Measurements from ENCODE around the gene MYRIP. TPM values are rescaled to one million over a fixed set of nuclear protein-coding genes. Genes with fewer than 3 reads are reported as not detected.
"Not testable (repeated sequence)": the region's sequence is repeated elsewhere in the genome, so short reads cannot be mapped to it uniquely, and the experiment has no call there.

Gene MYRIP
- polyA plus RNA-seq, 3 donors: not detected

GRCh38 chr3:39794880-39795279, 14.5 kb upstream of the MYRIP start:
- Mint-ChIP-seq H3K36me3 (no peaks in the 10 kb centered on the region), H3K4me1 (no peaks in the 10 kb centered on the region), H3K27me3 (ENCODE audit: low read depth in 3 of 3) (peaks cover 5 to 8% (median 8%) of the 10 kb centered on the region in 3 donors), H3K9me3 (peaks cover 0 to 1% (median 0%) of the 10 kb centered on the region in 7 donors), H3K4me3 (no peak overlapping the region), H3K27ac (no peak overlapping the region)
- H3K9me3 ChIP-seq (replicated peaks in 1 of 2; ENCODE audit: control insufficient read depth in 1 of 2, insufficient read depth in 1 of 2, low read length in 2 of 2): no peaks in the 10 kb centered on the region
- no peaks in the 10 kb centered on the region for H3K79me2 ChIP-seq (ENCODE audit: insufficient read depth, low read length)
- intact Hi-C loops (cut with micrococcal nuclease): no loop called here
- H3K27me3 ChIP-seq (ENCODE audit: control insufficient read depth in 2 of 2, insufficient read depth in 2 of 2, low read length in 2 of 2): no peaks in the 10 kb centered on the region
- no peaks in the 10 kb centered on the region for H3K36me3 ChIP-seq (replicated peaks in 1 of 2; ENCODE audit: control insufficient read depth in 1 of 2, insufficient read depth in 2 of 2, low read length in 2 of 2)
- no peak for DNase-seq
- no peak overlapping the region for H3K4me2 ChIP-seq (replicated peaks; ENCODE audit: extremely low read depth, low read length, poor library complexity, severe bottlenecking)
- H2AFZ ChIP-seq (ENCODE audit: insufficient read depth, low read depth, low read length, poor library complexity, severe bottlenecking): no peak overlapping the region
- no peak overlapping the region for H3K27ac ChIP-seq (ENCODE audit: low read depth in 1 of 2, low read length in 2 of 2)
- H3K9ac ChIP-seq (ENCODE audit: insufficient read depth, low read length, poor library complexity, severe bottlenecking): no peak overlapping the region
- no peak for TF ChIP-seq CTCF (IDR thresholded peaks at IDR 0.05)
- no peak overlapping the region for H3K4me3 ChIP-seq (replicated peaks in 1 of 3; ENCODE audit: low read depth in 2 of 3, low read length in 3 of 3)
- no peaks in the 10 kb centered on the region for H3K4me1 ChIP-seq (ENCODE audit: control insufficient read depth in 1 of 2, insufficient read depth in 2 of 2, low read length in 2 of 2)
- H4K20me1 ChIP-seq (ENCODE audit: insufficient read depth, low read length): no peaks in the 10 kb centered on the region
- 98% methylated on average over 6 of the region's 6 CpGs for WGBS (ENCODE audit: insufficient coverage)

- DNase-seq: no peak
- peaks cover 0 to 8% of the 10 kb centered on the region in 2 donors for H3K27me3 ChIP-seq (ENCODE audit: control insufficient read depth in 2 of 2, insufficient read depth in 2 of 2, low read length in 2 of 2)
- H3K9me3 Mint-ChIP-seq: peaks cover 0 to 15% (median 5%) of the 10 kb centered on the region in 7 donors
- intact Hi-C loops (cut with micrococcal nuclease): no loop called here
- H2AFZ ChIP-seq (ENCODE audit: insufficient read depth, low read depth, low read length, poor library complexity, severe bottlenecking): no peak overlapping the region
- H3K4me1 ChIP-seq (ENCODE audit: control insufficient read depth in 1 of 2, insufficient read depth in 2 of 2, low read length in 2 of 2): no peaks in the 10 kb centered on the region
- no peak for TF ChIP-seq CTCF (IDR thresholded peaks at IDR 0.05)
- H4K20me1 ChIP-seq (ENCODE audit: insufficient read depth, low read length): no peaks in the 10 kb centered on the region
- H3K27ac ChIP-seq (ENCODE audit: low read depth in 1 of 2, low read length in 2 of 2): no peak overlapping the region
- H3K4me1 Mint-ChIP-seq: no peaks in the 10 kb centered on the region
- H3K9me3 ChIP-seq (replicated peaks in 1 of 2; ENCODE audit: control insufficient read depth in 1 of 2, insufficient read depth in 1 of 2, low read length in 2 of 2): peaks cover 4 to 6% of the 10 kb centered on the region in 2 donors
- no peak overlapping the region for H3K9ac ChIP-seq (ENCODE audit: insufficient read depth, low read length, poor library complexity, severe bottlenecking)
- H3K4me3 Mint-ChIP-seq: no peak overlapping the region
- no peaks in the 10 kb centered on the region for H3K36me3 Mint-ChIP-seq
- no peak overlapping the region for H3K27ac Mint-ChIP-seq
- H3K4me2 ChIP-seq (replicated peaks; ENCODE audit: extremely low read depth, low read length, poor library complexity, severe bottlenecking): no peak overlapping the region
- H3K79me2 ChIP-seq (ENCODE audit: insufficient read depth, low read length): no peaks in the 10 kb centered on the region
- no peak overlapping the region for H3K4me3 ChIP-seq (replicated peaks in 1 of 3; ENCODE audit: low read depth in 2 of 3, low read length in 3 of 3)
- H3K36me3 ChIP-seq (replicated peaks in 1 of 2; ENCODE audit: control insufficient read depth in 1 of 2, insufficient read depth in 2 of 2, low read length in 2 of 2): no peaks in the 10 kb centered on the region
- H3K27me3 Mint-ChIP-seq (ENCODE audit: low read depth in 3 of 3): peaks cover 3 to 10% (median 5%) of the 10 kb centered on the region in 3 donors
Measured at GRCh38 chr3:39801216-39801615, 8.2 kb upstream of the MYRIP start.

GRCh38 chr3:39802486-39802885, 6.9 kb upstream of the MYRIP start:
- H3K4me2 ChIP-seq (replicated peaks; ENCODE audit: extremely low read depth, low read length, poor library complexity, severe bottlenecking); H4K20me1 ChIP-seq (ENCODE audit: insufficient read depth, low read length); H3K36me3 Mint-ChIP-seq; H3K9ac ChIP-seq (ENCODE audit: insufficient read depth, low read length, poor library complexity, severe bottlenecking); H3K4me1 ChIP-seq (ENCODE audit: control insufficient read depth in 1 of 2, insufficient read depth in 2 of 2, low read length in 2 of 2); DNase-seq; H3K27ac ChIP-seq (ENCODE audit: low read depth in 1 of 2, low read length in 2 of 2); intact Hi-C loops (cut with micrococcal nuclease); H2AFZ ChIP-seq (ENCODE audit: insufficient read depth, low read depth, low read length, poor library complexity, severe bottlenecking); H3K36me3 ChIP-seq (replicated peaks in 1 of 2; ENCODE audit: control insufficient read depth in 1 of 2, insufficient read depth in 2 of 2, low read length in 2 of 2); H3K4me1 Mint-ChIP-seq; H3K4me3 Mint-ChIP-seq; H3K4me3 ChIP-seq (replicated peaks in 1 of 3; ENCODE audit: low read depth in 2 of 3, low read length in 3 of 3); H3K79me2 ChIP-seq (ENCODE audit: insufficient read depth, low read length); H3K27ac Mint-ChIP-seq; H3K9me3 ChIP-seq (replicated peaks in 1 of 2; ENCODE audit: control insufficient read depth in 1 of 2, insufficient read depth in 1 of 2, low read length in 2 of 2): not testable (repeated sequence)
- peaks cover 8 to 18% of the 10 kb centered on the region in 2 donors for H3K27me3 ChIP-seq (ENCODE audit: control insufficient read depth in 2 of 2, insufficient read depth in 2 of 2, low read length in 2 of 2)
- Mint-ChIP-seq H3K9me3 (peaks cover 0 to 15% (median 5%) of the 10 kb centered on the region in 7 donors), H3K27me3 (ENCODE audit: low read depth in 3 of 3) (peaks cover 12 to 20% (median 16%) of the 10 kb centered on the region in 3 donors)
- WGBS (ENCODE audit: insufficient coverage): 60% methylated on average over 2 of the region's 3 CpGs
